ENCODE data around the gene ZNF699. TPM values are rescaled to one million over a fixed set of nuclear protein-coding genes. Genes with fewer than 3 reads are reported as not detected.
"Not testable (repeated sequence)": the region's sequence is repeated elsewhere in the genome, so short reads cannot be mapped to it uniquely, and the experiment has no call there.

Gene ZNF699
- total and polyA plus RNA-seq, 2 donors (not counting 1 experiment from before 2014, with no cell fraction given): 5.2 to 17.3 TPM

DNA sequence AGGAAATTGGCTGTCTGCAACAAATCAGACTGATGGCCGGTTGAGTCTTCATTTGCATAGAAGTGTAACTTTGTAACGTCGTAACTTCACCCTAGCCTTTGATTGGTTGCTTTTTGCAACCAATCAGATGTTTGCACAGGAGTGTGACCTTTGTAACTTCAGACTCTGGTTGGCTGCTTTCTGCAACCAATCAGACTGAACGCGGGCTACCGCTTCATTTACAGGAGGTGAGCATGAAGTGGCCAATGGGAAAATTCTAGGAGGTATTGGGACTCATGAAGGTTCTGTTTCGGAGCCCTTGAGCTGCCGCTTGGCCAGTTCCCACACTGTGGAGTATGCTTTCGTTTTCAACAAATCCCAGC lies 13.9 kb upstream of the ZNF699 start:
- CTCF ChIA-PET: interaction anchor here (0.8 to 2.1 kb wide), 6 partner anchors 10 to 445 kb away, joined by 3 to 13 read pairs (median 4); partner anchors contain the start of genes ZNF266, ZNF699 and ZNF846
- Histone ChIP-seq H3K4me3 (ENCODE audit: control extremely low read depth in 1 of 5, extremely low read depth in 1 of 5, insufficient read depth in 1 of 5, low read depth in 2 of 5, low read length in 4 of 5) (peak overlapping the region; percentile 72 to 88 (median 79)), H3K36me3 (replicated peaks in 1 of 2; ENCODE audit: control extremely low read depth in 1 of 2, control insufficient read depth in 1 of 2, extremely low read depth in 1 of 2, insufficient read depth in 2 of 2, low read length in 1 of 2) (peaks cover under 1 to 1% of the 10 kb centered on the region in 2 experiments), H3K79me2 (ENCODE audit: control insufficient read depth, insufficient read depth, low read length) (peaks cover 33% of the 10 kb centered on the region), H3K4me1 (ENCODE audit: control insufficient read depth in 2 of 2, insufficient read depth in 2 of 2, low read length in 2 of 2) (peaks cover 11 to 17% of the 10 kb centered on the region in 2 donors), H3K9me3 (ENCODE audit: control extremely low read depth in 1 of 3, control insufficient read depth in 2 of 3, insufficient read depth in 1 of 3, low read length in 2 of 3) (peaks cover 4 to 53% (median 30%) of the 10 kb centered on the region in 3 donors), H3K4me2 (replicated peaks; ENCODE audit: low read depth, low read length, poor library complexity, severe bottlenecking) (peak overlapping the region; percentile 89), H2AFZ (ENCODE audit: insufficient read depth, low read depth, low read length, poor library complexity, severe bottlenecking) (peak overlapping the region; percentile 89), H4K20me1 (ENCODE audit: control insufficient read depth, insufficient read depth, low read length, poor library complexity, severe bottlenecking) (no peaks in the 10 kb centered on the region), H3K9ac (ENCODE audit: low read length) (peak overlapping the region; percentile 77), H3K27ac (ENCODE audit: low read length in 2 of 2) (peak overlapping the region; percentile 78 to 81), H3K27me3 (replicated peaks in 1 of 4; ENCODE audit: control extremely low read depth in 1 of 4, control insufficient read depth in 3 of 4, insufficient read depth in 4 of 4, low read length in 3 of 4) (no peaks in the 10 kb centered on the region)
- Mint-ChIP-seq H3K27ac (peak overlapping the region; percentile 96), H3K4me3 (peak overlapping the region; percentile 96), H3K4me1 (peaks cover 24% of the 10 kb centered on the region), H3K27me3 (no peaks in the 10 kb centered on the region), H3K9me3 (ENCODE audit: insufficient read depth) (peaks cover 15% of the 10 kb centered on the region)
- TF ChIP-seq, protein P1, sequence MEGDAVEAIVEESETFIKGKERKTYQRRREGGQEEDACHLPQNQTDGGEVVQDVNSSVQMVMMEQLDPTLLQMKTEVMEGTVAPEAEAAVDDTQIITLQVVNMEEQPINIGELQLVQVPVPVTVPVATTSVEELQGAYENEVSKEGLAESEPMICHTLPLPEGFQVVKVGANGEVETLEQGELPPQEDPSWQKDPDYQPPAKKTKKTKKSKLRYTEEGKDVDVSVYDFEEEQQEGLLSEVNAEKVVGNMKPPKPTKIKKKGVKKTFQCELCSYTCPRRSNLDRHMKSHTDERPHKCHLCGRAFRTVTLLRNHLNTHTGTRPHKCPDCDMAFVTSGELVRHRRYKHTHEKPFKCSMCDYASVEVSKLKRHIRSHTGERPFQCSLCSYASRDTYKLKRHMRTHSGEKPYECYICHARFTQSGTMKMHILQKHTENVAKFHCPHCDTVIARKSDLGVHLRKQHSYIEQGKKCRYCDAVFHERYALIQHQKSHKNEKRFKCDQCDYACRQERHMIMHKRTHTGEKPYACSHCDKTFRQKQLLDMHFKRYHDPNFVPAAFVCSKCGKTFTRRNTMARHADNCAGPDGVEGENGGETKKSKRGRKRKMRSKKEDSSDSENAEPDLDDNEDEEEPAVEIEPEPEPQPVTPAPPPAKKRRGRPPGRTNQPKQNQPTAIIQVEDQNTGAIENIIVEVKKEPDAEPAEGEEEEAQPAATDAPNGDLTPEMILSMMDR (IDR thresholded peaks at IDR 0.05): no peak
- TF ChIP-seq EZH2 (IDR thresholded peaks at IDR 0.05; ENCODE audit: borderline replicate concordance, insufficient read depth, low read depth, low read length, poor library complexity, severe bottlenecking): no peak
- no peak for DNase-seq
- peak; percentile 32 for ATAC-seq (ENCODE audit: low read depth)
- POLR2A ChIA-PET: interaction anchor here (1.0 kb wide), 1 partner anchor 14 kb away, joined by 3 read pairs; the partner anchor contains the start of gene ZNF699
- intact Hi-C loops (cut with micrococcal nuclease): loop anchor here (5.0 kb wide), 1 partner anchor 214 kb away; the partner anchor contains the start of gene ZNF426
- WGBS (ENCODE audit: insufficient coverage): 6% methylated on average over 9 of the region's 9 CpGs

DNA sequence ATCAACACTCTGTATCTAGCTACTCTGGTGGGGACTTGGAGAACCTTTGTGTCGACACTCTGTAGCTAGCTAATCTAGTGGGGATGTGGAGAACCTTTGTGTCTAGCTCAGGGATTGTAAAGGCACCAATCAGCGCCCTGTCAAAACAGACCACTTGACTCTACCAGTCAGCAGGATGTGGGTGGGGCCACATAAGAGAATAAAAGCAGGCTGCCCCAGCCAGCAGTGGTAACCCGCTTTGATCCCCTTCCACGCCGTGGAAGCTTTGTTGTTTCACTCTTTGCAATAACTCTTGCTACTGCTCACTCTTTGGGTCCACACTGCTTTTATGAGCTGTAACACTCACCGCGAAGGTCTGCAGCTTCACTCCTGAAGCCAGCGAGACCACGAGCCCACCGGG lies 12.6 kb upstream of the ZNF699 start:
- H4K20me1 ChIP-seq (ENCODE audit: control insufficient read depth, insufficient read depth, low read length, poor library complexity, severe bottlenecking); H3K27me3 Mint-ChIP-seq; ATAC-seq (ENCODE audit: low read depth); POLR2A ChIA-PET; H3K27me3 ChIP-seq (replicated peaks in 1 of 4; ENCODE audit: control extremely low read depth in 1 of 4, control insufficient read depth in 3 of 4, insufficient read depth in 4 of 4, low read length in 3 of 4); H3K36me3 ChIP-seq (replicated peaks in 1 of 2; ENCODE audit: control extremely low read depth in 1 of 2, control insufficient read depth in 1 of 2, extremely low read depth in 1 of 2, insufficient read depth in 2 of 2, low read length in 1 of 2); DNase-seq; H3K4me3 ChIP-seq (ENCODE audit: control extremely low read depth in 1 of 5, extremely low read depth in 1 of 5, insufficient read depth in 1 of 5, low read depth in 2 of 5, low read length in 4 of 5); H3K9ac ChIP-seq (ENCODE audit: low read length); H3K4me2 ChIP-seq (replicated peaks; ENCODE audit: low read depth, low read length, poor library complexity, severe bottlenecking); H2AFZ ChIP-seq (ENCODE audit: insufficient read depth, low read depth, low read length, poor library complexity, severe bottlenecking); H3K27ac Mint-ChIP-seq; H3K27ac ChIP-seq (ENCODE audit: low read length in 2 of 2): not testable (repeated sequence)
- Histone ChIP-seq H3K4me1 (ENCODE audit: control insufficient read depth in 2 of 2, insufficient read depth in 2 of 2, low read length in 2 of 2) (peaks cover 11 to 17% of the 10 kb centered on the region in 2 donors), H3K9me3 (ENCODE audit: control extremely low read depth in 1 of 3, control insufficient read depth in 2 of 3, insufficient read depth in 1 of 3, low read length in 2 of 3) (peaks cover 1 to 46% (median 22%) of the 10 kb centered on the region in 3 donors), H3K79me2 (ENCODE audit: control insufficient read depth, insufficient read depth, low read length) (peaks cover 19% of the 10 kb centered on the region)
- 95% methylated on average over 9 of the region's 10 CpGs for WGBS (ENCODE audit: insufficient coverage)
- H3K9me3 Mint-ChIP-seq (ENCODE audit: insufficient read depth): peaks cover 11% of the 10 kb centered on the region
- peak overlapping the region; percentile 49 for H3K4me3 Mint-ChIP-seq
- H3K4me1 Mint-ChIP-seq: peaks cover 24% of the 10 kb centered on the region
- CTCF ChIA-PET: interaction anchor here (2.1 kb wide), 1 partner anchor 11 kb away, joined by 13 read pairs; no protein-coding TSS in a partner anchor
- intact Hi-C loops (cut with micrococcal nuclease): loop anchor here (5.0 kb wide), 1 partner anchor 215 kb away; the partner anchor contains the start of gene ZNF426

DNA sequence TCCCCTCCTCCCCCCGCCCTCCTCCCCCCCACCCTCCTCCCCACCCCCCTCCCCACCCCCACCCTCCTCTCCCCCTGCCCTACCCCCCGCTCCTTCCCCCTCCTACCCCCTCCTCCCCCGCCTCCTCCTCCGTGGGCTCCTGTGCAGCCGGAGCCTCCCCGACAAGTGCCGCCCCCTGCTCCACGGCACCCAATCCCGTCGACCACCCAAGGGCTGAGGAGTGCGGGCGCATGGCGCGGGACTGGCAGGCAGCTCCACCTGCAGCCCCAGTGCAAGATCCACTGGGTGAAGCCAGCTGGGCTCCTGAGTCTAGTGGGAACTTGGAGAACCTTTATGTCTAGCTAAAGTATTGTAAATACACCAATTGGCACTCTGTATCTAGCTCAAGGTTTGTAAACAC lies 12.1 kb upstream of the ZNF699 start:
- H3K4me3 Mint-ChIP-seq; H3K27ac ChIP-seq (ENCODE audit: low read length in 2 of 2); DNase-seq; H3K36me3 ChIP-seq (replicated peaks in 1 of 2; ENCODE audit: control extremely low read depth in 1 of 2, control insufficient read depth in 1 of 2, extremely low read depth in 1 of 2, insufficient read depth in 2 of 2, low read length in 1 of 2); H3K4me2 ChIP-seq (replicated peaks; ENCODE audit: low read depth, low read length, poor library complexity, severe bottlenecking); H3K27ac Mint-ChIP-seq; H3K4me3 ChIP-seq (ENCODE audit: control extremely low read depth in 1 of 5, extremely low read depth in 1 of 5, insufficient read depth in 1 of 5, low read depth in 2 of 5, low read length in 4 of 5); ATAC-seq (ENCODE audit: low read depth); H4K20me1 ChIP-seq (ENCODE audit: control insufficient read depth, insufficient read depth, low read length, poor library complexity, severe bottlenecking); H3K27me3 ChIP-seq (replicated peaks in 1 of 4; ENCODE audit: control extremely low read depth in 1 of 4, control insufficient read depth in 3 of 4, insufficient read depth in 4 of 4, low read length in 3 of 4); H2AFZ ChIP-seq (ENCODE audit: insufficient read depth, low read depth, low read length, poor library complexity, severe bottlenecking); H3K9ac ChIP-seq (ENCODE audit: low read length); CTCF ChIA-PET; H3K27me3 Mint-ChIP-seq; POLR2A ChIA-PET: not testable (repeated sequence)
- Histone ChIP-seq H3K4me1 (ENCODE audit: control insufficient read depth in 2 of 2, insufficient read depth in 2 of 2, low read length in 2 of 2) (peaks cover 11 to 17% of the 10 kb centered on the region in 2 donors), H3K9me3 (ENCODE audit: control extremely low read depth in 1 of 3, control insufficient read depth in 2 of 3, insufficient read depth in 1 of 3, low read length in 2 of 3) (peaks cover 0 to 42% (median 20%) of the 10 kb centered on the region in 3 donors), H3K79me2 (ENCODE audit: control insufficient read depth, insufficient read depth, low read length) (peaks cover 15% of the 10 kb centered on the region)
- intact Hi-C loops (cut with micrococcal nuclease): loop anchor here (5.0 kb wide), 1 partner anchor 216 kb away; the partner anchor contains the start of gene ZNF426
- Mint-ChIP-seq H3K9me3 (ENCODE audit: insufficient read depth) (peaks cover 11% of the 10 kb centered on the region), H3K4me1 (peaks cover 24% of the 10 kb centered on the region)
- WGBS (ENCODE audit: insufficient coverage): no CpG with 5 or more reads among the region's 14 CpGs
